GM12878 (cell line): ENCODE measurements around the gene NOSTRIN. TPM values are rescaled to one million over a fixed set of nuclear protein-coding genes. Genes with fewer than 3 reads are reported as not detected.

Experiments used
- ATAC-seq: fragments of 200-7000 bp; cut with Tn5 transposase; 3 replicates; pipeline ENCODE4 v1.9.1; 2020; ENCODE audit warnings: mild to moderate bottlenecking, moderate library complexity
- BruUV-seq: library from RNA; stranded (reverse); fragments of 400-500 nt; replicated peaks from 2 replicates; lab custom pipeline; 2021; lab: Mats Ljungman, UMichigan
- CTCF ChIA-PET: fragments of 300-600 bp; sonication (Branson Sonifier 250); formaldehyde crosslinking; extraction: SDS; loops from one replicate; lab custom pipeline; 2021; ENCODE audit warnings: inconsistent platforms; lab: Yijun Ruan, JAX
- POLR2A ChIA-PET: fragments of 350-600 bp; formaldehyde crosslinking; extraction: SDS; loops from one replicate; lab custom pipeline; 2021; ENCODE audit warnings: inconsistent platforms; lab: Charles Lee
- RAD21 ChIA-PET: fragments of 300-600 bp; sonication (Branson Sonifier 250); formaldehyde crosslinking; loops from one replicate; lab custom pipeline; 2023; ENCODE audit warnings: antibody characterized with exemption; ENCODE audit not compliant: unreplicated experiment; lab: Charles Lee
- SMC1A ChIA-PET: fragments of 300-600 bp; sonication (Branson Sonifier 250); formaldehyde crosslinking; loops from one replicate; lab custom pipeline; 2023; ENCODE audit not compliant: unreplicated experiment, uncharacterized antibody; lab: Charles Lee
- DNase-seq: peaks from one replicate; pipeline ENCODE4 v3.0.0-alpha.2; 2011; ENCODE audit warnings: low read depth, low spot score
- FAIRE-seq: peaks from 3 replicates; lab custom pipeline; 2011; peaks lifted over from hg19 to GRCh38; lab: Jason Lieb, UNC
- H2AFZ ChIP-seq: 2 replicates; pipeline ENCODE4 v1.6.0; 2011; ENCODE audit warnings: low read depth, low read length, control low read depth; ENCODE audit not compliant: control insufficient read depth
- H3K27ac ChIP-seq: 2 replicates; pipeline ENCODE4 v1.5.1; 2011; ENCODE audit warnings: control low read depth; ENCODE audit not compliant: control insufficient read depth, insufficient read depth
- H3K27me3 ChIP-seq, 2 experiments: replicated peaks in 1 of 2; 2 replicates each; pipeline versions ENCODE4 v1.6.0 to v1.6.1; 2011; ENCODE audit warnings: low read length in 1 of 2; ENCODE audit not compliant: control insufficient read depth in 2 of 2, insufficient read depth in 2 of 2
- H3K36me3 ChIP-seq, 2 experiments: 2 replicates each; pipeline ENCODE4 v1.5.1; 2011; ENCODE audit warnings: low read length in 1 of 2; ENCODE audit not compliant: control insufficient read depth in 2 of 2, insufficient read depth in 2 of 2
- H3K4me1 ChIP-seq: 2 replicates; pipeline ENCODE4 v1.6.1; 2011; ENCODE audit warnings: mild to moderate bottlenecking, low read length, moderate library complexity, mixed read lengths; ENCODE audit not compliant: control insufficient read depth, insufficient read depth
- H3K4me2 ChIP-seq: 2 replicates; pipeline ENCODE4 v1.6.0; 2011; ENCODE audit warnings: control low read depth; ENCODE audit not compliant: control insufficient read depth, insufficient read depth
- H3K4me3 ChIP-seq: fragments of 200-600 bp; sonication (generic); 2 replicates; pipeline ENCODE4 v1.5.1; 2016
- H3K79me2 ChIP-seq: 2 replicates; pipeline ENCODE4 v1.6.0; 2011; ENCODE audit warnings: low read length; ENCODE audit not compliant: control insufficient read depth, insufficient read depth
- H3K9ac ChIP-seq: 2 replicates; pipeline ENCODE4 v1.8.0; 2011; ENCODE audit warnings: low read length, control low read depth, mixed read lengths; ENCODE audit not compliant: control insufficient read depth, insufficient read depth
- H3K9me3 ChIP-seq: replicated peaks from 3 replicates; pipeline ENCODE4 v1.5.1; 2011; ENCODE audit warnings: mild to moderate bottlenecking, low read length; ENCODE audit not compliant: control insufficient read depth, insufficient read depth
- H4K20me1 ChIP-seq: 2 replicates; pipeline ENCODE4 v1.6.0; 2011; ENCODE audit not compliant: control insufficient read depth, insufficient read depth
- BACH1 ChIP-seq: fragments of 450-650 bp; IDR thresholded peaks from 2 replicates; pipeline ENCODE4 v1.6.1; 2017; ENCODE audit warnings: mild to moderate bottlenecking, borderline replicate concordance
- BHLHE40 ChIP-seq, 2 experiments: fragments of 450-650 bp in 1 of 2; IDR thresholded peaks; 2 replicates each; pipeline ENCODE4 v1.6.1; 2011 to 2017; ENCODE audit warnings: low read depth in 2 of 2, borderline replicate concordance in 1 of 2, improper control_type of control experiment in 1 of 2, low read length in 1 of 2, mild to moderate bottlenecking in 1 of 2
- CHD4 ChIP-seq: fragments of 200-600 bp; sonication (generic); IDR thresholded peaks from 2 replicates; pipeline ENCODE4 v1.6.1; 2016; ENCODE audit warnings: mild to moderate bottlenecking
- EGR1 ChIP-seq, 2 experiments: IDR thresholded peaks; 1 replicate in 1 of 2; 2 replicates in 1 of 2; pipeline ENCODE4 v1.6.1; 2011 to 2012; ENCODE audit warnings: low read depth in 2 of 2, low read length in 2 of 2, borderline replicate concordance in 1 of 2, mild to moderate bottlenecking in 1 of 2, moderate library complexity in 1 of 2
- JUNB ChIP-seq: IDR thresholded peaks from 2 replicates; pipeline ENCODE4 v1.6.1; 2016; ENCODE audit warnings: antibody characterized with exemption, mild to moderate bottlenecking
- JUND ChIP-seq: IDR thresholded peaks from 2 replicates; pipeline ENCODE4 v1.6.1; 2012; ENCODE audit warnings: low read depth, mild to moderate bottlenecking, low read length, improper control_type of control experiment, moderate library complexity
- MEF2B ChIP-seq: fragments of 450-650 bp; IDR thresholded peaks from 2 replicates; pipeline ENCODE4 v1.6.1; 2018; ENCODE audit warnings: mild to moderate bottlenecking, moderate library complexity; ENCODE audit not compliant: partially characterized antibody, poor library complexity, severe bottlenecking
- NFIC ChIP-seq: IDR thresholded peaks from 2 replicates; pipeline ENCODE4 v1.6.1; 2012; ENCODE audit warnings: low read depth, mild to moderate bottlenecking, inconsistent platforms, low read length, moderate library complexity
- NFYA ChIP-seq: IDR thresholded peaks from 2 replicates; pipeline ENCODE4 v1.6.1; 2011; ENCODE audit warnings: low read depth, mild to moderate bottlenecking, low read length, improper control_type of control experiment, borderline replicate concordance
- RAD51 ChIP-seq: fragments of 450-650 bp; IDR thresholded peaks from 2 replicates; pipeline ENCODE4 v1.6.1; 2016; ENCODE audit warnings: moderate library complexity, mild to moderate bottlenecking, inconsistent platforms
- TAF1 ChIP-seq: IDR thresholded peaks from 2 replicates; pipeline ENCODE4 v1.6.1; 2011; ENCODE audit warnings: mild to moderate bottlenecking, low read depth, low read length, borderline replicate concordance
- TCF7 ChIP-seq: IDR thresholded peaks from 2 replicates; pipeline ENCODE4 v1.6.1; 2014; ENCODE audit warnings: antibody characterized with exemption, borderline replicate concordance
- YBX1 ChIP-seq: fragments of 450-650 bp; IDR thresholded peaks from 2 replicates; pipeline ENCODE4 v1.6.1; 2016; ENCODE audit warnings: antibody characterized with exemption
- ZNF207 ChIP-seq: fragments of 450-650 bp; IDR thresholded peaks from 2 replicates; pipeline ENCODE4 v1.6.1; 2014; ENCODE audit warnings: antibody characterized with exemption, mild to moderate bottlenecking, borderline replicate concordance
- WGBS: methylation state at CpG from one replicate; pipeline ENCODE4 v1.1.6; 2016; ENCODE audit warnings: low lambda C conversion rate; ENCODE audit not compliant: insufficient replicate concordance, insufficient coverage; ENCODE audit errors: missing lambda C conversion rate; 5-methylcytosine and 5-hydroxymethylcytosine counted together
- in situ Hi-C: fragments of 300-500 bp; cut with MboI; formaldehyde crosslinking; loops from 9 replicates; pipeline ENCODE4 v1.14.3; 2018; ENCODE audit warnings: mixed read lengths
- intact Hi-C: fragments of 100-400 bp; cut with micrococcal nuclease; formaldehyde crosslinking; loops from one replicate; pipeline ENCODE4 v1.14.2; 2022; ENCODE audit not compliant: unreplicated experiment
- polyA plus RNA-seq, 11 experiments: library from polyadenylated mRNA; depleted of rRNA in 4 of 11; unstranded in 6 of 11; stranded (reverse) in 5 of 11; fragments of >200 nt; fragmentation: Nextera tagmentation in 4 of 11; fragmentation: Illumina TruSeq in 1 of 11; extraction: Ambion mirVana in 4 of 11; extraction: Trizol in 1 of 11; gene quantifications; 1 replicate in 1 of 11; 2 replicates in 10 of 11; pipeline versions ENCODE4 v1.2.1 to v1.2.3, GENCODE V29; 2011 to 2016; ENCODE audit warnings: inconsistent platforms in 2 of 11, missing spikeins in 2 of 11, low read depth in 1 of 11
- total RNA-seq, 4 experiments: library from RNA; depleted of rRNA in 3 of 4; stranded (reverse); fragments of >200 nt in 3 of 4; fragmentation: Illumina TruSeq in 1 of 4; extraction: Trizol in 1 of 4; gene quantifications; 2 replicates each; pipeline versions ENCODE4 v1.2.1 to v1.2.3, GENCODE V29; 2013 to 2021
- TF ChIP-seq, protein P1 (sequence below): fragments of 450-650 bp; IDR thresholded peaks from 2 replicates; pipeline ENCODE4 v1.6.1; 2018; ENCODE audit warnings: borderline replicate concordance, mild to moderate bottlenecking; ENCODE audit not compliant: partially characterized antibody

Gene NOSTRIN
- total and polyA plus RNA-seq, 10 of the 15 experiments (the other 5 are each of a cell fraction or from before 2014, with no cell fraction given), result 0.13 to 0.42 (median 0.37) TPM; not detected in 5

DNA sequence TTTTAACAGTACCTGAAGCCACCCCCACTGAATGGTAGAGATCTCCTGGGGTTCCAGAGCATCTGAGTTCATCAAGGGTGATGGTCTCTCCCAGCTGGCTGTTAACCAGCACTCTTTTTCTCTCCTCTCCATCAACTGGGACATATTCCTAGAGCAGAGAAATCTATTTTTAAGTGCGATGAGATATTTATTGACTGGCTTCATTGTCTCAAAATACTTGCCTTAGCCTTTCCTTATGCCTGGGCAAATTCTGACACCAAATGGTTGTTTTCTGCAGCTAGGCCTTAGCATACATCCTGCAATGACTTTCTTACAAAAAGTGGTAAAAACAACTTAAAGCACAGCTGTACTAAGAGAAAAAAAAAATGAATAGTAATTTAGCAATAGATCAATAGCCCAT, 19.6 kb downstream of the NOSTRIN start:
- Histone ChIP-seq H4K20me1 (no peaks in the 10 kb centered on the region; the same call in 1 of the 2 replicates), H3K4me2 (no peak overlapping the region), H3K27ac (no peak overlapping the region), H3K79me2 (no peaks in the 10 kb centered on the region), H3K4me3 (no peak overlapping the region), H3K9ac (no peak overlapping the region), H2AFZ (no peak overlapping the region), H3K36me3 (no peaks in the 10 kb centered on the region), H3K4me1 (no peaks in the 10 kb centered on the region), H3K9me3 (no peaks in the 10 kb centered on the region), H3K27me3 (0 out of 4 replicates have a peak, but pooled peaks cover 0 to 1% of the 10 kb centered on the region in 2 experiments)
- in situ Hi-C loops, result no loop called here
- POLR2A ChIA-PET, result no interaction called here
- ATAC-seq (no peak), FAIRE-seq (no peak), DNase-seq (no peak)
- SMC1A ChIA-PET, result no interaction called here
- intact Hi-C loops, result no loop called here
- BruUV-seq, result no TSS peak
- TF ChIP-seq NFYA (no peak), RAD51 (no peak), ZNF207 (no peak), YBX1 (no peak), MEF2B (no peak), NFIC (no peak), TCF7 (no peak), CHD4 (no peak), TAF1 (no peak), BACH1 (no peak), BHLHE40 (IDR thresholded peaks at IDR 0.05; ENCODE audit: borderline replicate concordance in 1 of 2, low read depth in 2 of 2, low read length in 1 of 2) (no peak), JUND (no peak), JUNB (no peak), EGR1 (IDR thresholded peaks at IDR 0.05; ENCODE audit: borderline replicate concordance in 1 of 2, low read depth in 2 of 2, low read length in 2 of 2) (no peak)
- TF ChIP-seq, protein P1, sequence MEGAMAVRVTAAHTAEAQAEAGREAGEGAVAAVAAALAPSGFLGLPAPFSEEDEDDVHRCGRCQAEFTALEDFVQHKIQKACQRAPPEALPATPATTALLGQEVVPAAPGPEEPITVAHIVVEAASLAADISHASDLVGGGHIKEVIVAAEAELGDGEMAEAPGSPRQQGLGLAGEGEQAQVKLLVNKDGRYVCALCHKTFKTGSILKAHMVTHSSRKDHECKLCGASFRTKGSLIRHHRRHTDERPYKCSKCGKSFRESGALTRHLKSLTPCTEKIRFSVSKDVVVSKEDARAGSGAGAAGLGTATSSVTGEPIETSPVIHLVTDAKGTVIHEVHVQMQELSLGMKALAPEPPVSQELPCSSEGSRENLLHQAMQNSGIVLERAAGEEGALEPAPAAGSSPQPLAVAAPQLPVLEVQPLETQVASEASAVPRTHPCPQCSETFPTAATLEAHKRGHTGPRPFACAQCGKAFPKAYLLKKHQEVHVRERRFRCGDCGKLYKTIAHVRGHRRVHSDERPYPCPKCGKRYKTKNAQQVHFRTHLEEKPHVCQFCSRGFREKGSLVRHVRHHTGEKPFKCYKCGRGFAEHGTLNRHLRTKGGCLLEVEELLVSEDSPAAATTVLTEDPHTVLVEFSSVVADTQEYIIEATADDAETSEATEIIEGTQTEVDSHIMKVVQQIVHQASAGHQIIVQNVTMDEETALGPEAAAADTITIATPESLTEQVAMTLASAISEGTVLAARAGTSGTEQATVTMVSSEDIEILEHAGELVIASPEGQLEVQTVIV, result no peak
- WGBS, result 83% methylated on average over 1 of the region's 1 CpG
- CTCF ChIA-PET, result no interaction called here
- RAD21 ChIA-PET, result no interaction called here
